IMR-90 (cell line): ENCODE results near the gene MSH3. TPM values are rescaled to one million over a fixed set of nuclear protein-coding genes. Genes with fewer than 3 reads are reported as not detected.

ENCODE experiments used
- ATAC-seq: fragments of 200-7000 bp; cut with Tn5 transposase; 2 replicates; pipeline ENCODE4 v1.9.1; 2020; ENCODE audit warnings: low read depth, mild to moderate bottlenecking, moderate library complexity
- BruUV-seq: library from RNA; stranded (reverse); fragments of 400-500 nt; replicated peaks from 2 replicates; lab custom pipeline; 2021; lab: Mats Ljungman, UMichigan
- CTCF ChIA-PET: fragments of 300-600 bp; formaldehyde crosslinking; extraction: SDS; loops from one replicate; lab custom pipeline; 2021; ENCODE audit warnings: antibody characterized with exemption; lab: Yijun Ruan, JAX
- POLR2A ChIA-PET: fragments of 300-600 bp; sonication (Branson Sonifier 250); formaldehyde crosslinking; loops from one replicate; lab custom pipeline; 2022; ENCODE audit warnings: antibody characterized with exemption; ENCODE audit not compliant: unreplicated experiment; lab: Charles Lee
- DNase-seq: peaks from one replicate; pipeline ENCODE4 v3.0.0; 2013
- H2AFZ ChIP-seq: replicated peaks from 2 replicates; pipeline ENCODE3; 2013; ENCODE audit warnings: low read length, mild to moderate bottlenecking; ENCODE audit not compliant: poor library complexity
- H2AK5ac ChIP-seq: 2 replicates; pipeline ENCODE4 v1.6.1; 2013; ENCODE audit warnings: low read depth, low read length, inconsistent platforms
- H2AK9ac ChIP-seq: replicated peaks from 2 replicates; pipeline ENCODE3; 2013; ENCODE audit warnings: mild to moderate bottlenecking, low read depth, low read length, moderate library complexity; ENCODE audit not compliant: poor library complexity
- H2BK120ac ChIP-seq: 2 replicates; pipeline ENCODE4 v1.6.1; 2013; ENCODE audit warnings: low read depth, low read length, inconsistent platforms
- H2BK15ac ChIP-seq: 3 replicates; pipeline ENCODE4 v1.6.1; 2013; ENCODE audit warnings: low read depth, low read length, inconsistent platforms
- H2BK20ac ChIP-seq: 2 replicates; pipeline ENCODE4 v1.6.1; 2013; ENCODE audit warnings: low read depth, mild to moderate bottlenecking, inconsistent platforms, low read length, moderate library complexity
- H2BK5ac ChIP-seq: 2 replicates; pipeline ENCODE4 v1.6.1; 2013; ENCODE audit warnings: mild to moderate bottlenecking, low read depth, low read length, inconsistent platforms; ENCODE audit not compliant: poor library complexity, severe bottlenecking
- H3K14ac ChIP-seq: replicated peaks from 2 replicates; pipeline ENCODE4 v1.6.1; 2013; ENCODE audit warnings: low read depth, low read length, inconsistent platforms
- H3K18ac ChIP-seq: 2 replicates; pipeline ENCODE4 v1.6.1; 2013; ENCODE audit warnings: low read depth, low read length, control low read depth
- H3K23ac ChIP-seq: 2 replicates; pipeline ENCODE4 v1.6.1; 2013; ENCODE audit warnings: low read depth, low read length, inconsistent platforms
- H3K27ac ChIP-seq: 2 replicates; pipeline ENCODE4 v1.5.1; 2013; ENCODE audit warnings: mild to moderate bottlenecking, control low read depth, low read length; ENCODE audit not compliant: insufficient read depth
- H3K27me3 ChIP-seq: 2 replicates; pipeline ENCODE4 v1.6.1; 2013; ENCODE audit warnings: low read length; ENCODE audit not compliant: control insufficient read depth, insufficient read depth
- H3K36me3 ChIP-seq: 2 replicates; pipeline ENCODE4 v1.6.1; 2013; ENCODE audit warnings: low read length, mixed read lengths; ENCODE audit not compliant: control insufficient read depth, insufficient read depth
- H3K4ac ChIP-seq: 2 replicates; pipeline ENCODE4 v1.6.1; 2013; ENCODE audit warnings: low read depth, low read length, inconsistent platforms
- H3K4me1 ChIP-seq: 2 replicates; pipeline ENCODE4 v1.6.1; 2013; ENCODE audit warnings: low read length, mixed read lengths; ENCODE audit not compliant: control insufficient read depth, insufficient read depth
- H3K4me2 ChIP-seq: 2 replicates; pipeline ENCODE4 v1.6.1; 2013; ENCODE audit warnings: low read depth, mild to moderate bottlenecking, control low read depth, low read length, moderate library complexity
- H3K4me3 ChIP-seq: 2 replicates; pipeline ENCODE4 v1.5.1; 2013; ENCODE audit warnings: low read depth, mild to moderate bottlenecking, control low read depth, low read length, moderate library complexity; ENCODE audit not compliant: insufficient read depth
- H3K56ac ChIP-seq: 2 replicates; pipeline ENCODE4 v1.6.1; 2013; ENCODE audit warnings: low read length, inconsistent platforms; ENCODE audit not compliant: insufficient read depth; ENCODE audit errors: extremely low read depth
- H3K79me1 ChIP-seq, 2 experiments: 2 replicates each; pipeline ENCODE4 v1.6.1; 2013; ENCODE audit warnings: low read length in 2 of 2, inconsistent platforms in 1 of 2, low read depth in 1 of 2
- H3K9ac ChIP-seq: 2 replicates; pipeline ENCODE4 v1.6.1; 2013; ENCODE audit warnings: low read depth, low read length, control low read depth
- H3K9me1 ChIP-seq: 2 replicates; pipeline ENCODE4 v1.6.1; 2013; ENCODE audit warnings: low read length, inconsistent platforms; ENCODE audit not compliant: insufficient read depth
- H3K9me3 ChIP-seq: 2 replicates; pipeline ENCODE4 v1.6.1; 2013; ENCODE audit warnings: low read length; ENCODE audit not compliant: control insufficient read depth, insufficient read depth
- H4K20me1 ChIP-seq: 2 replicates; pipeline ENCODE4 v1.6.1; 2013; ENCODE audit warnings: low read length, inconsistent platforms; ENCODE audit not compliant: insufficient read depth
- H4K5ac ChIP-seq: 2 replicates; pipeline ENCODE4 v1.6.1; 2013; ENCODE audit warnings: mild to moderate bottlenecking, low read depth, low read length, control low read depth
- H4K8ac ChIP-seq, 2 experiments: 2 replicates each; pipeline ENCODE4 v1.6.1; 2013; ENCODE audit warnings: low read depth in 2 of 2, low read length in 2 of 2, control low read depth in 1 of 2, inconsistent platforms in 1 of 2
- H4K91ac ChIP-seq: 2 replicates; pipeline ENCODE4 v1.6.1; 2013; ENCODE audit warnings: low read depth, low read length, inconsistent platforms; ENCODE audit not compliant: insufficient read depth
- BHLHE40 ChIP-seq: fragments of 150-350 bp; IDR thresholded peaks from 2 replicates; pipeline ENCODE4 v1.6.1; 2016; ENCODE audit warnings: mild to moderate bottlenecking, low read depth, low read length
- CEBPB ChIP-seq: IDR thresholded peaks from 2 replicates; pipeline ENCODE4 v1.6.1; 2012; ENCODE audit warnings: low read depth, low read length, improper control_type of control experiment
- CHD1 ChIP-seq: IDR thresholded peaks from 2 replicates; pipeline ENCODE4 v1.6.1; 2012; ENCODE audit warnings: low read depth, low read length, improper control_type of control experiment
- CTCF ChIP-seq: conservative IDR thresholded peaks from 2 replicates; pipeline ENCODE4 v1.5.1; 2012; ENCODE audit warnings: mild to moderate bottlenecking, low read depth, low read length, improper control_type of control experiment
- ELK1 ChIP-seq: fragments of 150-350 bp; IDR thresholded peaks from 2 replicates; pipeline ENCODE4 v1.6.1; 2016; ENCODE audit warnings: low read depth, mild to moderate bottlenecking, low read length, moderate library complexity, borderline replicate concordance
- FOS ChIP-seq: fragments of 150-350 bp; IDR thresholded peaks from 2 replicates; pipeline ENCODE4 v1.6.1; 2016; ENCODE audit warnings: low read depth, low read length
- MAFK ChIP-seq: IDR thresholded peaks from 2 replicates; pipeline ENCODE4 v1.6.1; 2012; ENCODE audit warnings: low read depth, low read length, improper control_type of control experiment
- MAZ ChIP-seq: IDR thresholded peaks from 2 replicates; pipeline ENCODE4 v1.6.1; 2012; ENCODE audit warnings: low read depth, mild to moderate bottlenecking, low read length, improper control_type of control experiment, moderate library complexity, borderline replicate concordance
- MXI1 ChIP-seq: IDR thresholded peaks from 2 replicates; pipeline ENCODE4 v1.6.1; 2012; ENCODE audit warnings: low read depth, mild to moderate bottlenecking, low read length, moderate library complexity, borderline replicate concordance
- NFE2L2 ChIP-seq: fragments of 150-350 bp; IDR thresholded peaks from 2 replicates; pipeline ENCODE4 v1.6.1; 2016; ENCODE audit warnings: low read depth, mild to moderate bottlenecking, low read length
- POLR2A ChIP-seq: IDR thresholded peaks from 2 replicates; pipeline ENCODE4 v1.6.1; 2012; ENCODE audit warnings: mild to moderate bottlenecking, low read depth, low read length
- RAD21 ChIP-seq: IDR thresholded peaks from 2 replicates; pipeline ENCODE4 v1.6.1; 2012; ENCODE audit warnings: low read length, improper control_type of control experiment
- RCOR1 ChIP-seq: IDR thresholded peaks from 2 replicates; pipeline ENCODE4 v1.6.1; 2012; ENCODE audit warnings: mild to moderate bottlenecking, low read length, improper control_type of control experiment; ENCODE audit not compliant: insufficient replicate concordance
- RFX5 ChIP-seq: IDR thresholded peaks from 2 replicates; pipeline ENCODE4 v1.8.0; 2012; ENCODE audit warnings: low read depth, mild to moderate bottlenecking, low read length, moderate library complexity
- SMC3 ChIP-seq: fragments of 150-350 bp; IDR thresholded peaks from 2 replicates; pipeline ENCODE4 v1.6.1; 2016; ENCODE audit warnings: low read depth, mild to moderate bottlenecking, antibody characterized with exemption, low read length, moderate library complexity
- USF2 ChIP-seq: fragments of 150-350 bp; IDR thresholded peaks from 2 replicates; pipeline ENCODE4 v1.6.1; 2017; ENCODE audit warnings: mild to moderate bottlenecking, antibody characterized with exemption, low read length, low read depth
- WGBS, 2 experiments: methylation state at CpG; one replicate each; pipeline versions ENCODE4 v1.1.5 to v1.1.7; 2013; ENCODE audit warnings: missing lambda C conversion rate in 2 of 2; ENCODE audit not compliant: insufficient read length in 1 of 2; ENCODE audit errors: extremely low coverage in 2 of 2; 5-methylcytosine and 5-hydroxymethylcytosine counted together
- dilution Hi-C: fragments of 300-500 bp; cut with HindIII; formaldehyde crosslinking; loops from one replicate; pipeline ENCODE4 v1.14.3; 2018; ENCODE audit warnings: low sequenced_read_pairs; ENCODE audit not compliant: unreplicated experiment
- in situ Hi-C: fragments of 300-500 bp; cut with MboI; formaldehyde crosslinking; loops from 3 replicates; pipeline ENCODE4 v1.14.3; 2019; ENCODE audit warnings: low sequenced_read_pairs, inconsistent platforms, mixed read lengths
- intact Hi-C: fragments of 100-400 bp; cut with micrococcal nuclease; formaldehyde crosslinking; loops from 2 replicates; pipeline ENCODE4 v1.10.0; 2022
- polyA plus RNA-seq, 3 experiments: library from polyadenylated mRNA; depleted of rRNA; stranded (reverse); fragments of >200 nt; gene quantifications; 2 replicates each; pipeline ENCODE4 v1.2.3, GENCODE V29; 2012; ENCODE audit warnings: low replicate concordance in 1 of 3
- total RNA-seq: library from RNA; depleted of rRNA; stranded (reverse); fragments of >200 nt; gene quantifications from 2 replicates; pipeline ENCODE4 v1.2.3, GENCODE V29; 2012

The MSH3 gene
- total and polyA plus RNA-seq, 2 of the 4 experiments (the other 2 are of a cell fraction): 4.6 to 13.3 TPM

GRCh38 chr5:80739057-80739456 lies 84.6 kb downstream of the MSH3 start:
- CTCF ChIA-PET: no interaction called here
- H3K9me3 ChIP-seq: no peaks in the 10 kb centered on the region
- H2BK120ac ChIP-seq: no peak overlapping the region
- no peak overlapping the region for H2BK5ac ChIP-seq
- H3K56ac ChIP-seq: no peak overlapping the region
- no peak overlapping the region for H4K91ac ChIP-seq
- H3K4me1 ChIP-seq: peaks cover 3% of the 10 kb centered on the region; the same call in 1 of the 2 replicates
- H2AFZ ChIP-seq: no peak overlapping the region
- in situ Hi-C loops: no loop called here
- no peak overlapping the region for H3K4me3 ChIP-seq
- POLR2A ChIA-PET: no interaction called here
- H3K9me1 ChIP-seq: 0 out of 2 replicates have a peak, but pooled peaks cover 4% of the 10 kb centered on the region
- H3K9ac ChIP-seq: no peak overlapping the region
- no peak overlapping the region for H4K5ac ChIP-seq
- no peaks in the 10 kb centered on the region for H3K27me3 ChIP-seq
- H3K18ac ChIP-seq: no peak overlapping the region
- H4K8ac ChIP-seq: no peak overlapping the region
- no peak overlapping the region for H2AK9ac ChIP-seq
- ATAC-seq (no peak), DNase-seq (no peak)
- no peak overlapping the region for H2BK20ac ChIP-seq
- H3K14ac ChIP-seq: no peak overlapping the region
- H3K79me1 ChIP-seq: 0 out of 4 replicates have a peak, but pooled peaks cover 0 to 2% of the 10 kb centered on the region in 2 experiments
- no peaks in the 10 kb centered on the region for H4K20me1 ChIP-seq
- H3K4ac ChIP-seq: no peak overlapping the region
- H3K36me3 ChIP-seq: peaks cover 4% of the 10 kb centered on the region; the same call in 1 of the 2 replicates
- no peak overlapping the region for H3K27ac ChIP-seq
- BruUV-seq: no TSS peak
- intact Hi-C loops: no loop called here
- H2AK5ac ChIP-seq: no peak overlapping the region
- no peak overlapping the region for H3K23ac ChIP-seq
- WGBS, 2 experiments: 100% methylated on average over 3 of the region's 4 CpGs; no CpG with 5 or more reads in 1 of the 2 experiments
- H3K4me2 ChIP-seq: no peak overlapping the region
- dilution Hi-C loops: no loop called here
- H2BK15ac ChIP-seq: no peak overlapping the region
- TF ChIP-seq CEBPB (no peak), BHLHE40 (no peak), MAZ (no peak), USF2 (no peak), POLR2A (no peak), CHD1 (no peak), ELK1 (no peak), FOS (no peak), CTCF (no peak), NFE2L2 (no peak), SMC3 (no peak), RFX5 (no peak), MXI1 (no peak), RAD21 (no peak), RCOR1 (no peak), MAFK (no peak)
